Endodermal cell (in vitro differentiated cells): ENCODE results near the gene FRMPD4. TPM values are rescaled to one million over a fixed set of nuclear protein-coding genes. Genes with fewer than 3 reads are reported as not detected.

Experiments
- DNase-seq: peaks from one replicate; pipeline ENCODE4 v3.0.0-alpha.2; 2017
- H3K27ac ChIP-seq: 2 replicates; pipeline ENCODE4 v1.5.1; 2013; ENCODE audit warnings: mild to moderate bottlenecking, low read depth, low read length, moderate library complexity
- H3K27me3 ChIP-seq: 2 replicates; pipeline ENCODE4 v1.6.1; 2013; ENCODE audit warnings: mild to moderate bottlenecking, low read length, moderate library complexity; ENCODE audit not compliant: insufficient read depth, control insufficient read depth, poor library complexity, severe bottlenecking
- H3K36me3 ChIP-seq: 2 replicates; pipeline ENCODE4 v1.7.0; 2013; ENCODE audit warnings: mild to moderate bottlenecking, low read length, moderate library complexity; ENCODE audit not compliant: control insufficient read depth, insufficient read depth
- H3K4me1 ChIP-seq: one replicate; pipeline ENCODE4 v1.7.0; 2013; ENCODE audit warnings: low read length; ENCODE audit not compliant: control insufficient read depth, insufficient read depth
- H3K4me3 ChIP-seq: 2 replicates; pipeline ENCODE4 v1.5.1; 2013; ENCODE audit warnings: mild to moderate bottlenecking, low read length, moderate library complexity
- H3K9ac ChIP-seq: 2 replicates; pipeline ENCODE4 v1.6.1; 2013; ENCODE audit warnings: mild to moderate bottlenecking, low read length, moderate library complexity; ENCODE audit not compliant: poor library complexity, severe bottlenecking; ENCODE audit errors: extremely low read depth
- H3K9me3 ChIP-seq: 2 replicates; pipeline ENCODE4 v1.6.1; 2013; ENCODE audit warnings: mild to moderate bottlenecking, low read length, moderate library complexity; ENCODE audit not compliant: control insufficient read depth
- H3K27ac Mint-ChIP-seq: 2 replicates; pipeline ENCODE4 v1.8.0; 2020; ENCODE audit warnings: mixed read lengths
- H3K27me3 Mint-ChIP-seq: 2 replicates; pipeline ENCODE4 v1.8.0; 2021; ENCODE audit warnings: mild to moderate bottlenecking, mixed read lengths; ENCODE audit not compliant: insufficient read depth
- H3K36me3 Mint-ChIP-seq: 2 replicates; pipeline ENCODE4 v1.8.0; 2020; ENCODE audit warnings: low read depth, mixed read lengths
- H3K4me1 Mint-ChIP-seq: 2 replicates; pipeline ENCODE4 v1.8.0; 2020; ENCODE audit warnings: mixed read lengths
- H3K4me3 Mint-ChIP-seq: 2 replicates; pipeline ENCODE4 v1.8.0; 2020; ENCODE audit warnings: mild to moderate bottlenecking, moderate library complexity, mixed read lengths
- H3K9me3 Mint-ChIP-seq: 2 replicates; pipeline ENCODE4 v1.8.0; 2020; ENCODE audit warnings: mild to moderate bottlenecking, mixed read lengths
- CTCF ChIP-seq: fragments of 200-600 bp; sonication (generic); conservative IDR thresholded peaks from 2 replicates; pipeline ENCODE4 v1.5.0; 2021; ENCODE audit warnings: antibody characterized with exemption, mild to moderate bottlenecking
- WGBS, 2 experiments: methylation state at CpG; one replicate each; pipeline versions ENCODE4 v1.1.5 to v1.1.7; 2013; ENCODE audit warnings: missing lambda C conversion rate in 2 of 2, mixed read lengths in 1 of 2; ENCODE audit not compliant: insufficient coverage in 1 of 2, insufficient read length in 1 of 2; 5-methylcytosine and 5-hydroxymethylcytosine counted together
- total RNA-seq, 2 donors: library from RNA; stranded (reverse); fragmentation: NEBNext Ultra II Directional in 1 of 2; extraction: Animal tissue kit (Norgen Biotek cat#: 25700) in 1 of 2; gene quantifications; 2 replicates in 1 of 2; 3 replicates in 1 of 2; pipeline ENCODE4 v1.2.1, GENCODE V29; 2021

The FRMPD4 gene
- total RNA-seq, 2 donors from 2014 or later: 0.09 to 0.81 TPM

GRCh38 chrX:12374286-12374685, 236.0 kb downstream of the FRMPD4 start:
- Histone ChIP-seq H3K4me3 (no peak overlapping the region), H3K27me3 (no peaks in the 10 kb centered on the region), H3K9me3 (no peaks in the 10 kb centered on the region), H3K36me3 (no peaks in the 10 kb centered on the region), H3K9ac (no peak overlapping the region), H3K4me1 (no peaks in the 10 kb centered on the region), H3K27ac (no peak overlapping the region)
- Mint-ChIP-seq H3K4me3 (no peak overlapping the region), H3K4me1 (no peaks in the 10 kb centered on the region), H3K27me3 (no peaks in the 10 kb centered on the region), H3K27ac (no peak overlapping the region), H3K36me3 (no peaks in the 10 kb centered on the region), H3K9me3 (no peaks in the 10 kb centered on the region)
- no peak for DNase-seq
- no peak for TF ChIP-seq CTCF
- WGBS, 2 experiments: 91% methylated on average over 3 to 6 of the region's 6 CpGs

- Histone ChIP-seq H3K9ac (no peak overlapping the region), H3K4me3 (no peak overlapping the region), H3K36me3 (no peaks in the 10 kb centered on the region), H3K4me1 (no peaks in the 10 kb centered on the region), H3K27me3 (no peaks in the 10 kb centered on the region), H3K27ac (no peak overlapping the region), H3K9me3 (no peaks in the 10 kb centered on the region)
- no peak for DNase-seq
- Mint-ChIP-seq H3K4me1 (no peaks in the 10 kb centered on the region), H3K27ac (no peak overlapping the region), H3K36me3 (no peaks in the 10 kb centered on the region), H3K9me3 (no peaks in the 10 kb centered on the region), H3K4me3 (no peak overlapping the region), H3K27me3 (peaks cover 3% of the 10 kb centered on the region)
- 95 to 100% methylated on average over 3 to 7 of the region's 7 CpGs for WGBS, 2 experiments
- TF ChIP-seq CTCF: no peak
Observed at GRCh38 chrX:12378253-12378652, 240.0 kb downstream of the FRMPD4 start.

- TF ChIP-seq CTCF: no peak
- H3K4me1 Mint-ChIP-seq: no peaks in the 10 kb centered on the region
Observed at GRCh38 chrX:12378706-12379105, 240.4 kb downstream of the FRMPD4 start.

More at GRCh38 chrX:12378706-12379105, 240.4 kb downstream of the FRMPD4 start:
- Histone ChIP-seq H3K9ac (no peak overlapping the region), H3K36me3 (no peaks in the 10 kb centered on the region), H3K4me3 (no peak overlapping the region), H3K9me3 (no peaks in the 10 kb centered on the region), H3K4me1 (no peaks in the 10 kb centered on the region), H3K27ac (no peak overlapping the region), H3K27me3 (no peaks in the 10 kb centered on the region)
- H3K9me3 Mint-ChIP-seq: no peaks in the 10 kb centered on the region
- H3K27me3 Mint-ChIP-seq: peaks cover 3% of the 10 kb centered on the region
- H3K36me3 Mint-ChIP-seq: no peaks in the 10 kb centered on the region
- no peak overlapping the region for H3K27ac Mint-ChIP-seq
- no peak overlapping the region for H3K4me3 Mint-ChIP-seq
- WGBS, 2 experiments: 100% methylated on average over 1 of the region's 1 CpG; no CpG with 5 or more reads in 1 of the 2 experiments
- DNase-seq: no peak
